ENCODE data around the gene SPHKAP.

DNA sequence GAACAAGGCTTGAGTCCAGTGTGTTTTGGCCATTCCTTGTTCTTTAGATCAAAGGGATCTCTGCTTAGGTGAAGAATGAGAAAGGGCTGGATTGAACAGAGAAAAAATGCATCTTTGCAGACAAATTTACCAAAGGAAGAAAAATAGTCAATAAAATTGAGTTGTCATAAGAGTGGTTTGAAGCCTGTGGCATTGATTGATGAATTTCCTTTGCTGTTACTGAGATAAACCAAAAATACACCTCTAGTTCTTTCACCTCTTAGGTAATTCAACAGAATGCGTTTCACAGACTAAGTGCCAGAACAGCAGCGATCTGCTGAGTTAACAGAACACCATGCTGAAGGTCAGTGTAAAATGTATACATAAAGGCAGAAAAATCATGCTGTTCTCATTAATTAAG lies 96.8 kb downstream of the SPHKAP start:
- no peak for TF ChIP-seq EP300 (IDR thresholded peaks at IDR 0.05; ENCODE audit: borderline replicate concordance)
- no peak for TF ChIP-seq EGR1 (IDR thresholded peaks at IDR 0.05)
- no peak for TF ChIP-seq TAF1 (IDR thresholded peaks at IDR 0.05; ENCODE audit: low read depth)
- TF ChIP-seq NFIC (IDR thresholded peaks at IDR 0.05) = no peak
- TF ChIP-seq TCF12 (IDR thresholded peaks at IDR 0.05; ENCODE audit: low read depth) = no peak
- no peak for TF ChIP-seq CEBPB (IDR thresholded peaks at IDR 0.05)
- TF ChIP-seq YY1 (IDR thresholded peaks at IDR 0.05; ENCODE audit: low read depth) = no peak
- TF ChIP-seq RAD21 (IDR thresholded peaks at IDR 0.05; ENCODE audit: low read depth) = no peak
- TF ChIP-seq, protein P1, sequence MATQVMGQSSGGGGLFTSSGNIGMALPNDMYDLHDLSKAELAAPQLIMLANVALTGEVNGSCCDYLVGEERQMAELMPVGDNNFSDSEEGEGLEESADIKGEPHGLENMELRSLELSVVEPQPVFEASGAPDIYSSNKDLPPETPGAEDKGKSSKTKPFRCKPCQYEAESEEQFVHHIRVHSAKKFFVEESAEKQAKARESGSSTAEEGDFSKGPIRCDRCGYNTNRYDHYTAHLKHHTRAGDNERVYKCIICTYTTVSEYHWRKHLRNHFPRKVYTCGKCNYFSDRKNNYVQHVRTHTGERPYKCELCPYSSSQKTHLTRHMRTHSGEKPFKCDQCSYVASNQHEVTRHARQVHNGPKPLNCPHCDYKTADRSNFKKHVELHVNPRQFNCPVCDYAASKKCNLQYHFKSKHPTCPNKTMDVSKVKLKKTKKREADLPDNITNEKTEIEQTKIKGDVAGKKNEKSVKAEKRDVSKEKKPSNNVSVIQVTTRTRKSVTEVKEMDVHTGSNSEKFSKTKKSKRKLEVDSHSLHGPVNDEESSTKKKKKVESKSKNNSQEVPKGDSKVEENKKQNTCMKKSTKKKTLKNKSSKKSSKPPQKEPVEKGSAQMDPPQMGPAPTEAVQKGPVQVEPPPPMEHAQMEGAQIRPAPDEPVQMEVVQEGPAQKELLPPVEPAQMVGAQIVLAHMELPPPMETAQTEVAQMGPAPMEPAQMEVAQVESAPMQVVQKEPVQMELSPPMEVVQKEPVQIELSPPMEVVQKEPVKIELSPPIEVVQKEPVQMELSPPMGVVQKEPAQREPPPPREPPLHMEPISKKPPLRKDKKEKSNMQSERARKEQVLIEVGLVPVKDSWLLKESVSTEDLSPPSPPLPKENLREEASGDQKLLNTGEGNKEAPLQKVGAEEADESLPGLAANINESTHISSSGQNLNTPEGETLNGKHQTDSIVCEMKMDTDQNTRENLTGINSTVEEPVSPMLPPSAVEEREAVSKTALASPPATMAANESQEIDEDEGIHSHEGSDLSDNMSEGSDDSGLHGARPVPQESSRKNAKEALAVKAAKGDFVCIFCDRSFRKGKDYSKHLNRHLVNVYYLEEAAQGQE (IDR thresholded peaks at IDR 0.05; ENCODE audit: low read depth) = no peak
- TF ChIP-seq, protein P2, sequence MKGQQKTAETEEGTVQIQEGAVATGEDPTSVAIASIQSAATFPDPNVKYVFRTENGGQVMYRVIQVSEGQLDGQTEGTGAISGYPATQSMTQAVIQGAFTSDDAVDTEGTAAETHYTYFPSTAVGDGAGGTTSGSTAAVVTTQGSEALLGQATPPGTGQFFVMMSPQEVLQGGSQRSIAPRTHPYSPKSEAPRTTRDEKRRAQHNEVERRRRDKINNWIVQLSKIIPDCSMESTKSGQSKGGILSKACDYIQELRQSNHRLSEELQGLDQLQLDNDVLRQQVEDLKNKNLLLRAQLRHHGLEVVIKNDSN (IDR thresholded peaks at IDR 0.05) = no peak
- TF ChIP-seq, protein P3, sequence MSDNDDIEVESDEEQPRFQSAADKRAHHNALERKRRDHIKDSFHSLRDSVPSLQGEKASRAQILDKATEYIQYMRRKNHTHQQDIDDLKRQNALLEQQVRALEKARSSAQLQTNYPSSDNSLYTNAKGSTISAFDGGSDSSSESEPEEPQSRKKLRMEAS (IDR thresholded peaks at IDR 0.05) = no peak
- TF ChIP-seq FOXM1 (IDR thresholded peaks at IDR 0.05; ENCODE audit: borderline replicate concordance, low read depth) = no peak
- no peak for TF ChIP-seq ZBTB7A (IDR thresholded peaks at IDR 0.05; ENCODE audit: low read depth)
